ENCODE data around the gene ADO. TPM values are rescaled to one million over a fixed set of nuclear protein-coding genes. Genes with fewer than 3 reads are reported as not detected.

ADO gene
- total RNA-seq, 1 donor from 2014 or later: 15.6 TPM

DNA sequence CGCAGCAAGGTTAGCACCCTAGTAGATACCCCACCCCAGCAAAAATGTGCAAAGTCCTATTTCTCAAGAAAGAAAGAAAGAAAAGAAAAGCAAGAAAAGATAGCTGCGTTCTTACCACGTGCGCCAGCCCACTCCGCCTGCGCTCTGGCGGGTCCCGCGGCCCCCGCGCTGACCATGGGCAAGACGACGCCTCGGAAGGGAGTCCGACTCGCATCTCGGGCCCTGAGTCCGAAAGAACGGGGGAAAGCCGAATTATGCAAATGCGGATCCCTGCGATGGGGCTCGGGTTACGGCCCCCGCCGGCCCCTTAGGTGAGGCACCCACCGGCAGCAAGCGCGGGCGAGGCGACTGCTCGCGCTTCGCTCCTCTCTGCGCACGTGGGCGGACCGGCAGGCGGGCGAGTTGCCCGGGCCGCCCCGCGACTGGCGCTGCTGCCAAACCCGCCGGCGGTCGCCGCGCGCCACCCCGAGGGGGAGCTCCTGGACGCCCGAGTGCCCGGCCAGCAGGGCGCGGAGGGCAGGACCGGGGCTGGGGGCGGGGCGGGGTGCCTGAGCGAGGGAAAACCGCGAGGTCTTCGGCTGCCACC, 14.0 kb downstream of the ADO start:
- DNase-seq: no peak

DNA sequence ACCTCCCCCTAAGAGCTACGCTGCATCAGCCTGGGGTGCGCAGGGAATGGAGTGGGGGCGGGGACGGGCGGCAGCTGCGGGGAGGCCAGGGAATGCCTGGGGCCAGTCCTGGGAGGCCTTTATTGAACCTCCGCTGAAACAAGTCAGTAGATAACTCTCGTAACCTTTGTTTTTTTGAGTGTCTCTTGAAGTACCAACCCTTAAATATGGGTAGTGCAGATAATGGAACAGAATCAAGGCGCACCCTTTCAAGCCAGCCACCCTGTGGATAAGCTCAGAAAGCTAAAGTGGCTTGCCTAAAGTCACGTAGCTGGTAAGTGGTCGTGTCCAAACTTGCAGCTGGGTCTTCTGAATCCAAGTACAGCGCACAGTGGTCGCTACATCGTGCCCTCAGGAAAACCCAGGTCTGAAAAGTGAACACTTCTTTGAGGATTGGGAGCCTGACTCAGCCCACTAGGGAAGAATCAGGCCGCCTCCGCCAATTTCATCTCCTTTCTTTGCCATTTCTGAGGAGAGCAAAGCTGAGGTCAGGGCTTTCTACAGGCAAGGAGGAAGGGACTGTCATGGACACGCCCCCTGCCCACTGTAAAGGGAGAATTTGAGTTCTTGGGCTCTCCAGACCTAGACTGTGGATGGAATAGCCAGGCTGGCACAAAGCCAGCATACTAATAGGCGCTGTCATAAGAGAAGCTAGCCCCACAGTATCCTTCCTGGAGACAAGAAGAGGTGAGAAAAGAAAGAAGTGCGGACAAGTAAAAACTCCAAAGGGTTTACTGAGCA, 14.8 kb downstream of the ADO start:
- no peak for DNase-seq

DNA sequence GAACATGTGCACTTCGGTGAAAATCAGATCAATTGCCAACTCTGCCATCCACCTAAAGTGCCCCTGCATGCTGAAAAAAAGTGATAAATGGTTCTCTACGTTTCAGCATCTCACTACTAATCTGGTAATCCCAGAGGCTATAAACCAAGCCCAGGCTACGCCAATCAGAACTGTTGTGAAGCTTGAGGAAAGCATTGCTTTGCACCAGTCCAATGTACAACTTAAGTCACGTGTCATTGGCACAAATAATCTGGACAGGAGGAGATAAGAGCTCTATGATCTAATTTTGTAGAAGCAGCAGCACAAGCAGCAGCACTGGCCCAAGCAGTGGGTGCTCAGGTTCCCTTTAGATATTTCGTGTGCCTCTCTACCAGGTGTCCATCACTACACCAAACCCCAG, 16.1 kb downstream of the ADO start:
- no peak for DNase-seq

DNA sequence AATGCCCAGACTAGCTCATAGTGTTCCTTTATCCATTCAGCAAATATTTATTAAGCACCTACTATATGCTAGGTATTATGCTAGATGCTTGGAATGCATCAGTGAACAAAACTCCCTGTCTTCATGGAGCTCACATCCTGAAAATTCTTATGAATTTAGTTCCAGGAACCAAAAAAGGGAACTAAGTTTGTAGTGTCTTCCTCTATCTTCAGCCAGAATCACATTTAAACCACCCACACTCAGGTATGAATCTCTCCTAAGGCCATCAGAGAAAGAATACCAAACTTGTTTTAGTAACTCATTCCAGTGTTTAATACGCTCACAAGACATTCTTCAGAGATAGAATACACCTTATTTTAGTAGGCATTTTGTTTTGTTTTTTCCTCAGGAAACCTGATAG, 21.8 kb downstream of the ADO start:
- no peak for DNase-seq

DNA sequence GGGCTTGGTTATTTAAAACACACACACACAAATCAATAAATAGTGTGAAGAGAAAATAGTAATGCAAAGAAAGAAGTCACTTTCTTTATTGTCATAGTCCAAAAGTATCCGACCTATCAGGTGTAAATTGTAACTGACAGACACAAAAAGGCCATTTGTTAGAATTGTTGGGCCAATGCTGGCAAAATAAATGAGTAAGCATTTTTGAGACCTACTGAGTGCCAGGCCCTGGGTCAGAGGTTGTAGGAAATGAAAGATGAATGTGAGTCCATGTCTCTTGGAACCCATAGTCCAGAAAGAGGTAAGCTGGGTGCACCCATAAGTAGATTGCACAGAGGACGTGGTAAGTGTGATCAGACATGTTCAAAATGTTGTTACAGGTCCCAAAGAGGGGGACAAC, 25.1 kb downstream of the ADO start:
- no peak for DNase-seq

DNA sequence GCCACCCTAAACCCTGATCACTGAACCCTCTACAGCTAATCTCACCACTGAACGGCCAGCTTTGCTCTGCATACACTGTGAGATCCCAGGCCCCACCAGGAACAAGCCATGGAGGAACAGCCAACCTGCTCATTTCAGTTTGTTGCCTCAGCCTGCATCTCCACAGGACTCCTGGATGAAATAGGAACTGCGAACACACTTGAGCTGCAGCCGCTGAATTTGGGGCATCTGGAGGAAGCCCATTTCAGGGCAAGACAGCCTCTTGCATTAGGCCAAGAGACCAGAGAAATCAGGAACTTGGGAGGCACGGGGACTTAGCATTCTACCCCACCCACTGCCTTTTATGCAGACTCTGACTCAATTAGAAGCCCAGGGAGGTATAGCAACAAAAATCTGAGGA, 26.2 kb downstream of the ADO start:
- no peak for DNase-seq

DNA sequence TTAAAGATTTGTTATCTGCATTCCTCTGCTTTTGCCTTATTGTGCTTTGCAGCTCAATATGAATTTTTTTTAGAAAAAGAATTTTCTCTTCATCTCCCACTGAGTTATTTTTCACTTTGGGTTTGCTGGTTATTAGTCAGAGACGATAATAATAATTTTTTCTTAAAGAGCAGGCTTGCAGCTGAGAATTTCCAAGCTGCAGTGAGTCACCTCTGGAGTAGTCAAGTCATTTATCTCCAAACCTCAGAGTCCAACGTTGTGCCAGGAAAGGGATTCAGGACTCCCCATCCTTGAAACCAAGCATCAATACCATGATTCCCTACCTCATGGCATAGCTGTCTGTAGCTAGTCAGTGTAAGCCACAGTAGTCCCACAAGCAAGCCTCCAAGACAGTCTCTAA, 26.8 kb downstream of the ADO start:
- no peak for DNase-seq

DNA sequence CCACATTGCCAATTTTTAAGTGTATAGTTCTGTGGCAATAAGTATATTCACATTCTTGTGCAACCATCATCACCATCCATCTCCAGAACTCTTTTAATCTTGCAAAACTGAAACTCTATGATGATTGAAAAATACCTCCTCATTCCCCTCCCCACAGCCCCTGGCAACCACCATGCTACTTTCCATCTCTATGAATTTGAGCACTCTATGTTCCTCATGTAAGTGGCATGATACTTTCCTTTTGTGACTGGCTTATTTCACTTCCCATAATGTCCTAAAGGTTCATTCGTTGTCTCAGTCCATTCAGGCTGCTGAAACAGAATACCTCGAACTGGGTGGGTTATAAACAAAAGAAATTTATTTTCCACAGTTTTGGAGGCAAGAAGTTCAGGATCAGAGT, 35.1 kb downstream of the ADO start:
- DNase-seq: no peak

DNA sequence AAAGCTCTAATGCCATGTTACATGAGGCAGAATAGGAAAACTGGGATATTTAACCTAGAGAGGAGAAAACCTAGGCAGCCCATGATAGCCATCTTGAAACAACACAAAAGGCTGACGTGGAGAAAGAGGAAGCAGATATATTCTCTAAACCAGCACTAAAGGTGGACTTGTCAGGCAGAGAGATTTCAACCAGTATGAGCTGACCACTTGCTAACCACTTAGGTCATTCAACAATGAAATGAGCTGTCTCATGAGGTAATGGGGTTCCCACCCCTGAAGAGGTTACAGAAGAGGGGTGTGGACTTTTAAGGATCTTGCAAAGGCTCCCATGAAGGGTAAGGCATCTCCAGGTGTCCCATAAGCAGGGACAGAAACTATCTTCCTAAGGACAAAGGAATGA, 38.5 kb downstream of the ADO start:
- DNase-seq: no peak

DNA sequence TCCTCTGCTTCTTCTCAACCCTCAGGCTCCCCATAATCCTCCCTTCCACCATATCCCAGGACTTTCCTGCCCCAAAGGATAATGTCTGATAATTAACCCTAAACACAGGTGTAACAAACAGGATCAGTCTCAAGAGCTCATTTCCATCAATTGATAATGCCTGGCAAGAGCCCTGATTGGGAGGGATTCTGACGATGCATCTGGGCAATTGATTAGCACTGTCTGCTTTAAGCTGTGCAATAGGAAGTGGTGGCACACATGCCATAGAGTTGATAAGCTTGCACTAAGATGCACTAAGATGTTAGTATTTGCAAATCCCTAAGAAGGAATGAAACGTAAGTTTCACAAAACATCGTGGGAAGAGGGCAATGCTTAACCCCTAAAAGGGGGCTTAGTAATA, 39.1 kb downstream of the ADO start:
- DNase-seq: no peak

DNA sequence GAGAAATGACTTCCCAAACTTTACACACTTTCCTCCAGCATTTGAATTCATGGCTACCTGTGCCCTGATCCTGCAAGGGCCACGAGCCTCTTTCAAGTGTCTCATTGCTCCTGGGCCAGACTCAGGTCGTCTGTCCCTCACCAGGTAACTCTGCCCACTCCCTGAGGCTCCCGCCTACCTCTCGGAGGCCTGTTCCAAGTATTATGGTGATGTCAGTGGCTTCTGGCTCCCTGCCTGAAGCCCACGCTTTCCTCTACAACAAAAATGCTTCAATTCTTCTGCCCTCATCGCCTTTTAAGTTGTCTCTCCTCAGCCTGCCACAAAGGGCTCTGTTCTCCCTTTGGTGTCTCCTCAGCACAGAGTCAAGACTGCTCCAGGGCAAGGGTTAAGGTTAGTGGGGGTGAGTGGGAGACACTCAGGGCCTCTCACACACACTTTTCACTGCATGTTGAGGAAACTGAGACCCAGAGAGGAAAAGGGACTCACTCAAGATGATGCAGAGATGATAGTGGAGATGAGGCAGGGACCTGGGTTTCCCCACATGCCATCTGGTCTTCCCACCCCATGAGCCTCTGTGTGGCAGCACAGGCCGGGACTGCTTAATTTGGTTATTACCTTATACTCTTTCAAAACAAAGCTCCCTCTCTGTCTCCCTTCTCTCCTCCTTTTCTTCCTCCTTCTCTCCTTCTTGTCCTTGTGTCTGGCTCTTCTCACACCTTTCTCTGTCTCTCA, 39.9 kb downstream of the ADO start:
- DNase-seq: no peak

DNA sequence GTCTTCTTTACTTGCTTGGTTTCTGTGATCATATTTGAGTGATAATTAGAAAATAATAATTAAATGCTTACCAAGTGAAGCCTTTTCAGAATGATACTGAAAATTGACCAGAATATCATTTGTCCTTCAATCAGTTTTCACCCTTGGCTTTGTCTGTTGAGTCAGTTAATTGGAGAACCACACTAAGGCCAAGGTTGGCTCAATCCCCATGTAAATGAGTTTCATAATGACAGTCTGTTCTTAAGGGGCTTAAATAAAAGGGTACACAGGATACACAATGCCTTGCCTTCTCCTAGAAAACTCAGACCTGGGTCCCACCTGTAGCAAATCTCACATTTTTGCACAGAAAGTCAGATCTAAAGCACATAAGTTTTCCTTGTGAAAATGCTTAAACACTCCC, 42.9 kb downstream of the ADO start:
- DNase-seq: no peak

DNA sequence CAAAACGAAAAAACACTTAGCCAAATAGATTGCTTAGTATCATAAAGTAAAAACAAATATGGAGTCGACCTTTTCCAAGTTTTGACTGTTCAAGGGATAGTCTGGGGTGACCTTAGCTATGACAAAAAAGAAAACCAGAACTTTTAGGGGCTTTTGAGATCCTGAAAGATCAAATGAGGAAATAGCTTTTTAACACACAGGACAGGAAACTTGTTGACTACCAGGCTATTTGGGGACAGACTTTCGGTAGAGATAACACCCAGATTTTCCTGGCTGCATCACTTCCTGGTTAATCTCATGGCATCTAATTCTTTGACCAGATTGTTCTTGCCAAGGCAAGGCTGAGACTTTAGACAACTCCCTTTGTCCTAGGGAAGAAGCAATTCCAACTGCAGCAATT, 46.1 kb downstream of the ADO start:
- no peak for DNase-seq

DNA sequence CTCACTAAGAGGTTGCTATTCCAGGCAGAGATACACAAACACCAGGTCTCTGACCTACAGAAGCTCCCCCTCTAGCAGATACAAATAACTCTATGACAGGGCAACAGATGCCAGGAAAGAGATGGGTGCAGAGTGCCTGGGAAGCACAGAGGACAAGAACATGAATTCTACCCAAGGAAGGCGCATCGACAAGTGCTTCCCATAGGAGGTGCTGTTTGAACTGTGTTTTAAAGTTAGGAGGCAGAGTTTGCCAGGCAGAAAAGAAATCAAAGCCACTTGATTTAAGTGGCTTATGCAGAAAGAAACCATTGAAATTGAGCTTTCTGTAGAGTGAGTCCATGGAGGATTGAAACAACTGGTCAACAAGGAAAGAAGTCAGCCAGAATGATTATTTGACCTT, 46.9 kb downstream of the ADO start:
- DNase-seq: no peak

DNA sequence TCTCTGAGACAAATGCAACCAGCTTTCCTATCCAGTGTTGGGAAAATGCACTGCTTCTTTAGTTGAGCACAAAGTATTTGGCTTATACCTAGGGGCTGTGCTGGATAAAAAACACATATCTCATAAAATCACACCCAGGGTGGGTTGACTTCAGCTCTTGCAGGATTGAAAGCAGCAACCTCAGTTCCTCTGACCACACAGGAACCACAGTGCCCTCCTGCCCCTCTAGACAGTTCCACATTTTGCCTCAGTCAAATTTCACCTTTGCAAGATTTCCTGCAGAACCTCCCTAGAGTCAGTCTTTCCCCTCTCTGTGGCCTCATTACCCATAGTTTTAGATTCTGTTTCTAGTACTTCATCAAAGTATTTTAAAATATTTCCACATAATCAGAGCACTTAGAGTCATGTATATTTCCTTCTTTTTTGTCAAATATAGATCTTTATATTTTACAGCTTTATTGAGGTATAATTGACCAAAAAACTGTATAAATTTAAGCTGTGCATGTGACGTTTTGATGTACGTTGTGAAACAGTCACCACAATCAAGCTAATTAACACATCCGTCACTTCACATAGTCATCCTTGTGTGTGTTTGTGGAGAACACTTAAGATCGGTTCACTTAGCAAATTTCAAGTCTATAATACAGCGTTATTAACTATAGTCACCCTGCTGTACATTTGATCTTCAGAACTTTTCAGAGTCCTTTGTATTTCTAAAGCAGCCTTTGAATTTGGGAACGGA, 48.6 kb downstream of the ADO start:
- no peak for DNase-seq

DNA sequence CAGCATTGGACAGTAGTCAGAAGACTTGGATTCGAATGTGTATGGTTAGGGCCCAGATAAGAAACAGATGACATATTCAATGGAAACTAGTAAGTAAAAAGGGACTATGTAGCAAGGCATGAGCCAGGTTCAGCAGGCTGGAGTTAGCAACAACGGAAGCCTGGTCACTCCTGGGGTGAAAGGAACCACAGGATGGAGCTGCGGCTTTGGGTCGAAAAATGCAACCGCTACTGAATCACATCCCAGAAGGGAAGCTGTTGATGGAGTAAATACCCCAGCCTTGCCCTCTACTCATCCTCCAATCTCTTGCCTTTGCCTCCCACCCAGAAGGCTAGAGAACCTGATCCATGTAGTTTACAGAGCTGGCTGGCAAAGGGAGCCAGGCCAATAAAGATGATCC, 49.2 kb downstream of the ADO start:
- no peak for DNase-seq

DNA sequence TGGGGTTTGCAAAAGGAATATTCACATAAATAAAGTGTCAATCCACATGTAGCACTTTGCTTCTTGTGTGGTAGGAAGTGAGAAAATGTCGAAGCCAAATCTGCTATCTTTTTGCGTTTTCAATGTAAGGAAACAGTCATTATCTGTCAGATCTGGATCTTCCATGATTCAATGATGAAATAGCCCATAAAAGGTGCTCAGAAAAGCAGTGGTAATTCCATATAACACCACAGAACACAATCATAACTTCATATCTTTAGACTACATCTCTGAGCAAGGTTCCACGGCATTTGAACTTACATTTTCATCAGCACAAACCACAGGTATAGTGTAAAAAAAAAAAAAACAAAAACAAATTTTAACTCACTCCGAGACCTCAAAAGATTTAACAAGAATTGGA, 51.5 kb downstream of the ADO start:
- no peak for DNase-seq

Other genes starting within 250 kb of the ADO start
- 14.9 TPM for gene EGR2, start 11.6 kb downstream of the ADO start, total RNA-seq

Data from skin of body (tissue), 2 donors.